NT2/D1 (cell line): Measurements from ENCODE around the gene POU3F3.

Source experiments
- DNase-seq: peaks from one replicate; pipeline ENCODE4 v3.0.0-alpha.2; 2011; ENCODE audit warnings: low read depth, low spot score
- H3K27me3 ChIP-seq: 2 replicates; pipeline ENCODE4 v1.6.0; 2011; ENCODE audit warnings: mild to moderate bottlenecking; ENCODE audit not compliant: insufficient read length, insufficient read depth
- H3K36me3 ChIP-seq: 2 replicates; pipeline ENCODE4 v1.6.1; 2011; ENCODE audit warnings: mild to moderate bottlenecking, low read length, mixed read lengths; ENCODE audit not compliant: insufficient read depth, insufficient read length
- H3K4me1 ChIP-seq: 2 replicates; pipeline ENCODE4 v1.5.1; 2011; ENCODE audit not compliant: insufficient read depth, insufficient read length
- H3K4me3 ChIP-seq: 2 replicates; pipeline ENCODE4 v1.5.1; 2011; ENCODE audit warnings: low read depth; ENCODE audit not compliant: insufficient read length
- H3K9ac ChIP-seq: 2 replicates; pipeline ENCODE4 v1.6.0; 2011; ENCODE audit warnings: low read depth; ENCODE audit not compliant: insufficient read length
- H3K9me3 ChIP-seq: 2 replicates; pipeline ENCODE4 v1.5.1; 2011; ENCODE audit warnings: mild to moderate bottlenecking, low read length; ENCODE audit not compliant: insufficient read depth
- SUZ12 ChIP-seq: IDR thresholded peaks from 2 replicates; pipeline ENCODE4 v1.6.1; 2011; ENCODE audit not compliant: insufficient read length, insufficient read depth; ENCODE audit errors: extremely low read depth
- YY1 ChIP-seq: IDR thresholded peaks from 2 replicates; pipeline ENCODE4 v1.6.1; 2011; ENCODE audit not compliant: insufficient read length, insufficient read depth
- ZNF274 ChIP-seq: IDR thresholded peaks from 2 replicates; pipeline ENCODE4 v1.6.1; 2011; ENCODE audit warnings: mild to moderate bottlenecking, low read depth, low read length

POU3F3 gene

GRCh38 chr2:104847586-104848160 lies 6.2 kb upstream of the POU3F3 start:
- Histone ChIP-seq H3K9me3 (no peaks in the 10 kb centered on the region), H3K27me3 (peaks cover 99% of the 10 kb centered on the region), H3K36me3 (no peaks in the 10 kb centered on the region), H3K9ac (no peak overlapping the region), H3K4me1 (no peaks in the 10 kb centered on the region), H3K4me3 (no peak overlapping the region)
- TF ChIP-seq YY1 (no peak), SUZ12 (no peak)
- DNase-seq = no peak

- peaks cover 100% of the 10 kb centered on the region for H3K27me3 ChIP-seq
- no peak for DNase-seq
- no peak overlapping the region for H3K4me3 ChIP-seq
- TF ChIP-seq ZNF274 = no peak
- no peak for TF ChIP-seq SUZ12
- no peak for TF ChIP-seq YY1
- H3K9ac ChIP-seq = no peak overlapping the region
- no peaks in the 10 kb centered on the region for H3K4me1 ChIP-seq
- H3K36me3 ChIP-seq = no peaks in the 10 kb centered on the region
- no peaks in the 10 kb centered on the region for H3K9me3 ChIP-seq
Measured at GRCh38 chr2:104848526-104848925, 5.4 kb upstream of the POU3F3 start.

- Histone ChIP-seq H3K4me1 (peaks cover 1% of the 10 kb centered on the region), H3K4me3 (no peak overlapping the region), H3K36me3 (no peaks in the 10 kb centered on the region), H3K9me3 (no peaks in the 10 kb centered on the region), H3K9ac (no peak overlapping the region), H3K27me3 (peaks cover 96% of the 10 kb centered on the region)
- DNase-seq = no peak
- TF ChIP-seq ZNF274 = no peak
- no peak for TF ChIP-seq SUZ12
- TF ChIP-seq YY1 = no peak
Measured at GRCh38 chr2:104849101-104849500, 4.8 kb upstream of the POU3F3 start.

GRCh38 chr2:104849618-104850141 lies 4.2 kb upstream of the POU3F3 start:
- Histone ChIP-seq H3K9me3 (no peaks in the 10 kb centered on the region), H3K4me3 (no peak overlapping the region), H3K36me3 (no peaks in the 10 kb centered on the region), H3K4me1 (peaks cover 4% of the 10 kb centered on the region), H3K27me3 (peaks cover 96% of the 10 kb centered on the region), H3K9ac (no peak overlapping the region)
- DNase-seq = no peak
- TF ChIP-seq YY1 = no peak
- TF ChIP-seq SUZ12 = peak; percentile 34
- no peak for TF ChIP-seq ZNF274

GRCh38 chr2:104850361-104851290 lies 3.3 kb upstream of the POU3F3 start:
- TF ChIP-seq SUZ12 = no peak
- TF ChIP-seq ZNF274 = no peak
- TF ChIP-seq YY1 = no peak
- H3K9ac ChIP-seq = no peak overlapping the region
- H3K9me3 ChIP-seq = no peaks in the 10 kb centered on the region
- H3K4me1 ChIP-seq = peaks cover 4% of the 10 kb centered on the region
- H3K27me3 ChIP-seq = peaks cover 90% of the 10 kb centered on the region
- H3K36me3 ChIP-seq = no peaks in the 10 kb centered on the region
- DNase-seq = no peak
- no peak overlapping the region for H3K4me3 ChIP-seq

GRCh38 chr2:104851291-104852089 lies 2.4 kb upstream of the POU3F3 start:
- TF ChIP-seq SUZ12 (peak; percentile 45), YY1 (no peak), ZNF274 (no peak)
- no peak overlapping the region for H3K9ac ChIP-seq
- H3K4me3 ChIP-seq = no peak overlapping the region
- no peak for DNase-seq
- H3K4me1 ChIP-seq = peaks cover 7% of the 10 kb centered on the region
- H3K36me3 ChIP-seq = no peaks in the 10 kb centered on the region
- H3K27me3 ChIP-seq = peaks cover 87% of the 10 kb centered on the region
- H3K9me3 ChIP-seq = no peaks in the 10 kb centered on the region
